CD8-positive, alpha-beta memory T cell (primary cell): ENCODE results near the gene PRICKLE1. TPM values are rescaled to one million over a fixed set of nuclear protein-coding genes. Genes with fewer than 3 reads are reported as not detected.
A peak's percentile ranks its signal among the peaks of the same experiment; 100 is the strongest.

ENCODE experiments used
- CTCF ChIA-PET: fragments of 350-600 bp; sonication (Branson Sonifier 250); formaldehyde crosslinking; loops from one replicate; lab custom pipeline; 2021; ENCODE audit warnings: antibody characterized with exemption; lab: Charles Lee
- POLR2A ChIA-PET: fragments of 350-600 bp; sonication (Branson Sonifier 250); formaldehyde crosslinking; loops from one replicate; lab custom pipeline; 2021; ENCODE audit warnings: antibody characterized with exemption; lab: Charles Lee
- DNase-seq, 5 donors: peaks; one replicate each; pipeline versions ENCODE4 v3.0.0 to v3.0.0-alpha.2; 2020 to 2022; ENCODE audit warnings: mixed read lengths in 1 of 5
- H3K27ac ChIP-seq: one replicate; pipeline ENCODE4 v1.7.0; 2013; ENCODE audit warnings: low read depth, mild to moderate bottlenecking, low read length, moderate library complexity
- H3K27me3 ChIP-seq: 2 replicates; pipeline ENCODE4 v1.7.0; 2013; ENCODE audit warnings: low read length, mild to moderate bottlenecking; ENCODE audit not compliant: insufficient read depth, poor library complexity, severe bottlenecking
- H3K36me3 ChIP-seq: 2 replicates; pipeline ENCODE4 v1.7.0; 2013; ENCODE audit warnings: mild to moderate bottlenecking, low read length, moderate library complexity; ENCODE audit not compliant: insufficient read depth
- H3K4me1 ChIP-seq: 2 replicates; pipeline ENCODE4 v1.7.0; 2013; ENCODE audit warnings: mild to moderate bottlenecking, low read length, moderate library complexity; ENCODE audit not compliant: insufficient read depth
- H3K4me3 ChIP-seq: 2 replicates; pipeline ENCODE4 v1.7.0; 2013; ENCODE audit warnings: mild to moderate bottlenecking, low read length
- H3K9me3 ChIP-seq: 2 replicates; pipeline ENCODE4 v1.7.0; 2013; ENCODE audit warnings: mild to moderate bottlenecking, low read length
- H3K27ac Mint-ChIP-seq, 8 donors: one replicate each; pipeline ENCODE4 v1.8.0; 2020 to 2021; ENCODE audit warnings: mixed read lengths in 8 of 8, mild to moderate bottlenecking in 6 of 8, inconsistent platforms in 3 of 8, moderate library complexity in 3 of 8
- H3K27me3 Mint-ChIP-seq, 2 donors: one replicate each; pipeline ENCODE4 v1.8.0; 2020 to 2021; ENCODE audit warnings: mixed read lengths in 2 of 2, mild to moderate bottlenecking in 1 of 2, moderate library complexity in 1 of 2
- H3K36me3 Mint-ChIP-seq, 3 donors: one replicate each; pipeline ENCODE4 v1.8.0; 2020 to 2021; ENCODE audit warnings: mixed read lengths in 3 of 3, inconsistent platforms in 1 of 3, mild to moderate bottlenecking in 1 of 3
- H3K4me1 Mint-ChIP-seq, 3 donors: one replicate each; pipeline ENCODE4 v1.8.0; 2020 to 2021; ENCODE audit warnings: mixed read lengths in 3 of 3, inconsistent platforms in 1 of 3, mild to moderate bottlenecking in 1 of 3
- H3K4me3 Mint-ChIP-seq, 7 donors: one replicate each; pipeline ENCODE4 v1.8.0; 2020 to 2021; ENCODE audit warnings: mixed read lengths in 7 of 7, mild to moderate bottlenecking in 6 of 7, moderate library complexity in 4 of 7, inconsistent platforms in 2 of 7
- H3K9me3 Mint-ChIP-seq, 5 donors: one replicate each; pipeline ENCODE4 v1.8.0; 2020 to 2022; ENCODE audit warnings: mixed read lengths in 5 of 5, mild to moderate bottlenecking in 3 of 5, moderate library complexity in 2 of 5, inconsistent platforms in 1 of 5
- polyA plus RNA-seq: library from polyadenylated mRNA; unstranded; fragments of 300-500 nt; fragmentation: Illumina TruSeq; gene quantifications from one replicate; pipeline ENCODE4 v1.2.3, GENCODE V29; 2021
- total RNA-seq, 2 experiments: library from RNA; stranded (reverse); gene quantifications; one replicate each; pipeline ENCODE4 v1.2.3, GENCODE V29; 2021

The PRICKLE1 gene
- total and polyA plus RNA-seq, 3 experiments from 2014 or later, result 0.53 TPM; not detected in 2

GRCh38 chr12:42407306-42407705, 182.2 kb downstream of the PRICKLE1 start:
- Histone ChIP-seq H3K4me1 (no peaks in the 10 kb centered on the region), H3K27ac (no peak overlapping the region), H3K27me3 (no peaks in the 10 kb centered on the region), H3K9me3 (no peaks in the 10 kb centered on the region), H3K4me3 (no peak overlapping the region), H3K36me3 (no peaks in the 10 kb centered on the region)
- Mint-ChIP-seq H3K9me3 (no peaks in the 10 kb centered on the region), H3K4me1 (peaks cover 4 to 31% (median 28%) of the 10 kb centered on the region in 3 donors), H3K4me3 (no peak overlapping the region), H3K27me3 (no peaks in the 10 kb centered on the region), H3K27ac (peak overlapping the region in 1 of 8 donors; percentile 23), H3K36me3 (peaks cover 8 to 58% (median 13%) of the 10 kb centered on the region in 3 donors)
- DNase-seq, result no peak
- ChIA-PET CTCF (interaction anchor here (1.9 kb wide), 1 partner anchor 17 kb away, joined by 4 read pairs; no protein-coding TSS in a partner anchor), POLR2A (no interaction called here)
